K562 (cell line): ENCODE data around the gene CRIP3. TPM values are rescaled to one million over a fixed set of nuclear protein-coding genes. Genes with fewer than 3 reads are reported as not detected.

Experiments
- ATAC-seq: fragments of 200-7000 bp; cut with Tn5 transposase; 3 replicates; pipeline ENCODE4 v1.9.1; 2020; ENCODE audit warnings: moderate library complexity
- BruUV-seq: library from RNA; stranded (reverse); fragments of 400-500 nt; replicated peaks from 2 replicates; lab custom pipeline; 2021; lab: Mats Ljungman, UMichigan
- CTCF ChIA-PET: fragments of 300-600 bp; formaldehyde crosslinking; extraction: SDS; loops from one replicate; lab custom pipeline; 2021; ENCODE audit warnings: low intra/inter-chr PET ratio; lab: Yijun Ruan, JAX
- POLR2A ChIA-PET: fragments of 300-600, 350-650 bp; sonication (Branson Sonifier 250); formaldehyde crosslinking; extraction: SDS; loops from one replicate; lab custom pipeline; 2021; ENCODE audit warnings: antibody characterized with exemption, inconsistent platforms; lab: Yijun Ruan, JAX
- DNase-seq, 4 experiments: peaks; one replicate each; pipeline versions ENCODE4 v3.0.0 to v3.0.0-alpha.2; 2011 to 2018; ENCODE audit warnings: low spot score in 3 of 4, mixed read lengths in 3 of 4; ENCODE audit errors: extremely low read depth in 1 of 4
- FAIRE-seq: peaks from 2 replicates; lab custom pipeline; 2011; peaks lifted over from hg19 to GRCh38; lab: Jason Lieb, UNC
- H2AFZ ChIP-seq: 2 replicates; pipeline ENCODE4 v1.6.0; 2011; ENCODE audit warnings: low read depth, low read length, control low read depth, inconsistent platforms
- H3K27ac ChIP-seq: fragments of 200-600 bp; 3 replicates; pipeline ENCODE4 v1.8.0; 2011; ENCODE audit warnings: low read depth, mild to moderate bottlenecking, control low read depth, inconsistent platforms, low read length, moderate library complexity, mixed read lengths; ENCODE audit errors: extremely low read depth
- H3K27me3 ChIP-seq, 2 experiments: fragments of 300-600 bp in 1 of 2; 2 replicates in 1 of 2; 3 replicates in 1 of 2; pipeline versions ENCODE4 v1.6.0 to v1.8.0; 2011; ENCODE audit warnings: inconsistent platforms in 2 of 2, low read length in 2 of 2, mild to moderate bottlenecking in 1 of 2, mixed read lengths in 1 of 2, moderate library complexity in 1 of 2; ENCODE audit not compliant: control insufficient read depth in 2 of 2, insufficient read depth in 2 of 2
- H3K36me3 ChIP-seq: fragments of 300-600 bp; 3 replicates; pipeline ENCODE4 v1.8.0; 2011; ENCODE audit warnings: mild to moderate bottlenecking, low read length, inconsistent platforms; ENCODE audit not compliant: control insufficient read depth, insufficient read depth
- H3K4me1 ChIP-seq, 2 experiments: fragments of 200-600 bp in 1 of 2; replicated peaks in 1 of 2; 2 replicates in 1 of 2; 3 replicates in 1 of 2; pipeline versions ENCODE4 v1.5.1 to v1.8.0; 2011; ENCODE audit warnings: inconsistent platforms in 2 of 2, low read length in 2 of 2, mild to moderate bottlenecking in 1 of 2, mixed read lengths in 1 of 2, moderate library complexity in 1 of 2; ENCODE audit not compliant: control insufficient read depth in 2 of 2, insufficient read depth in 2 of 2
- H3K4me2 ChIP-seq: 2 replicates; pipeline ENCODE4 v1.6.1; 2011; ENCODE audit warnings: low read length, control low read depth, inconsistent platforms, mixed read lengths; ENCODE audit not compliant: insufficient read depth
- H3K4me3 ChIP-seq: fragments of 200-600 bp; sonication (generic), shearing (Covaris generic); 2 replicates; pipeline ENCODE4 v1.5.1; 2016; ENCODE audit warnings: control low read depth, inconsistent platforms
- H3K79me2 ChIP-seq: fragments of 200-600 bp; 3 replicates; pipeline ENCODE4 v1.8.0; 2011; ENCODE audit warnings: low read length, inconsistent platforms; ENCODE audit not compliant: control insufficient read depth, insufficient read depth
- H3K9ac ChIP-seq, 2 experiments: 2 replicates each; pipeline versions ENCODE4 v1.6.0 to v1.6.1; 2011; ENCODE audit warnings: low read depth in 2 of 2, low read length in 2 of 2, control low read depth in 1 of 2, inconsistent platforms in 1 of 2, mild to moderate bottlenecking in 1 of 2, mixed read lengths in 1 of 2; ENCODE audit not compliant: insufficient read depth in 1 of 2
- H3K9me1 ChIP-seq: one replicate; pipeline ENCODE4 v1.6.0; 2011; ENCODE audit warnings: inconsistent platforms, mild to moderate bottlenecking, low read length, moderate library complexity; ENCODE audit not compliant: control insufficient read depth, insufficient read depth
- H3K9me3 ChIP-seq: replicated peaks from 2 replicates; pipeline ENCODE4 v1.5.1; 2011; ENCODE audit warnings: low read depth, low read length, inconsistent platforms; ENCODE audit not compliant: control insufficient read depth, insufficient read depth
- H4K20me1 ChIP-seq: replicated peaks from 2 replicates; pipeline ENCODE4 v1.6.1; 2011; ENCODE audit warnings: low read length, inconsistent platforms, mixed read lengths; ENCODE audit not compliant: control insufficient read depth, insufficient read depth
- NR2C1 ChIP-seq, 2 experiments: fragments of 450-650 bp; IDR thresholded peaks; 2 replicates each; pipeline ENCODE4 v1.6.1; 2017; ENCODE audit warnings: mild to moderate bottlenecking in 2 of 2, antibody characterized with exemption in 1 of 2, inconsistent platforms in 1 of 2, missing compliant biosample characterization in 1 of 2, missing genetic modification characterization in 1 of 2
- SREBF1 ChIP-seq: fragments of 150-350 bp; IDR thresholded peaks from 2 replicates; pipeline ENCODE4 v1.6.1; 2014; ENCODE audit warnings: antibody characterized with exemption, low read depth, low read length, borderline replicate concordance
- STAG1 ChIP-seq: sonication (generic); formaldehyde crosslinking; IDR thresholded peaks from 2 replicates; pipeline ENCODE4 v1.5.0; 2020; ENCODE audit warnings: missing genetic modification reagents, borderline replicate concordance
- TAF7 ChIP-seq: fragments of 450-650 bp; IDR thresholded peaks from 2 replicates; pipeline ENCODE4 v1.6.1; 2016; ENCODE audit warnings: missing genetic modification characterization, missing compliant biosample characterization
- ZNF41 ChIP-seq: fragments of 250-450 bp; sonication (Bioruptor Pico); conservative IDR thresholded peaks from 2 replicates; pipeline ENCODE4 v1.4.0; 2020; ENCODE audit warnings: mild to moderate bottlenecking
- WGBS: fragments of 100-300 bp; shearing (Covaris generic); methylation state at CpG from one replicate; pipeline ENCODE4 v1.1.6; 2016; ENCODE audit warnings: low coverage, mixed read lengths; ENCODE audit not compliant: insufficient coverage; ENCODE audit errors: missing lambda C conversion rate; 5-methylcytosine and 5-hydroxymethylcytosine counted together
- in situ Hi-C: fragments of 300-500 bp; cut with MboI; formaldehyde crosslinking; loops from 4 replicates; pipeline ENCODE4 v1.15.0; 2018; ENCODE audit warnings: inconsistent platforms, mixed read lengths
- intact Hi-C: fragments of 100-400 bp; cut with micrococcal nuclease; formaldehyde crosslinking; loops from 2 replicates; pipeline ENCODE4 v1.14.2; 2022
- polyA plus RNA-seq, 8 experiments: library from polyadenylated mRNA; depleted of rRNA in 4 of 8; stranded (reverse) in 5 of 8; unstranded in 3 of 8; fragments of >200 nt; fragmentation: Nextera tagmentation in 2 of 8; fragmentation: Illumina TruSeq in 1 of 8; extraction: Ambion mirVana in 2 of 8; extraction: Trizol in 1 of 8; gene quantifications; 2 replicates each; pipeline versions ENCODE4 v1.2.1 to v1.2.3, GENCODE V29; 2011 to 2014; ENCODE audit warnings: inconsistent platforms in 1 of 8, missing spikeins in 1 of 8
- total RNA-seq, 7 experiments: library from RNA; depleted of rRNA in 6 of 7; stranded (reverse); fragments of >200 nt in 6 of 7; fragmentation: Illumina TruSeq in 2 of 7; extraction: Trizol in 2 of 7; gene quantifications; 2 replicates each; pipeline versions ENCODE4 v1.2.1 to v1.2.3, GENCODE V29; 2011 to 2021; ENCODE audit warnings: low replicate concordance in 1 of 7
- TF ChIP-seq, protein P1 (sequence below), 3 experiments: IDR thresholded peaks in 2 of 3; conservative IDR thresholded peaks in 1 of 3; 2 replicates each; pipeline ENCODE4 v1.5.1; 2011 to 2012; ENCODE audit warnings: low read length in 3 of 3, mild to moderate bottlenecking in 3 of 3, control low read depth in 2 of 3, improper control_type of control experiment in 1 of 3, inconsistent platforms in 1 of 3, low read depth in 1 of 3, mixed read lengths in 1 of 3, moderate library complexity in 1 of 3; ENCODE audit not compliant: insufficient read depth in 2 of 3
- TF ChIP-seq, protein P2 (sequence below), 2 experiments: fragments of 450-650 bp in 1 of 2; sonication (generic) in 1 of 2; formaldehyde crosslinking in 1 of 2; IDR thresholded peaks in 1 of 2; conservative IDR thresholded peaks in 1 of 2; 2 replicates each; pipeline versions ENCODE4 v1.6.1 to v1.8.1; 2016 to 2023; ENCODE audit warnings: mild to moderate bottlenecking in 2 of 2, moderate library complexity in 2 of 2, inconsistent platforms in 1 of 2, missing genetic modification reagents in 1 of 2
- TF ChIP-seq, protein P3 (sequence below): sonication (generic); formaldehyde crosslinking; IDR thresholded peaks from 2 replicates; pipeline ENCODE4 v1.8.0; 2022; ENCODE audit warnings: missing genetic modification reagents, mild to moderate bottlenecking, borderline replicate concordance
- TF ChIP-seq, protein P4 (sequence below): fragments of 450-650 bp; IDR thresholded peaks from 2 replicates; pipeline ENCODE4 v1.6.1; 2016; ENCODE audit warnings: antibody characterized with exemption
- TF ChIP-seq, protein P5 (sequence below): fragments of 450-650 bp; IDR thresholded peaks from 2 replicates; pipeline ENCODE4 v1.6.1; 2016

The CRIP3 gene
- total and polyA plus RNA-seq, 9 of the 15 experiments (the other 6 are each of a cell fraction or from before 2014, with no cell fraction given): 0.36 to 2.1 (median 0.87) TPM

DNA sequence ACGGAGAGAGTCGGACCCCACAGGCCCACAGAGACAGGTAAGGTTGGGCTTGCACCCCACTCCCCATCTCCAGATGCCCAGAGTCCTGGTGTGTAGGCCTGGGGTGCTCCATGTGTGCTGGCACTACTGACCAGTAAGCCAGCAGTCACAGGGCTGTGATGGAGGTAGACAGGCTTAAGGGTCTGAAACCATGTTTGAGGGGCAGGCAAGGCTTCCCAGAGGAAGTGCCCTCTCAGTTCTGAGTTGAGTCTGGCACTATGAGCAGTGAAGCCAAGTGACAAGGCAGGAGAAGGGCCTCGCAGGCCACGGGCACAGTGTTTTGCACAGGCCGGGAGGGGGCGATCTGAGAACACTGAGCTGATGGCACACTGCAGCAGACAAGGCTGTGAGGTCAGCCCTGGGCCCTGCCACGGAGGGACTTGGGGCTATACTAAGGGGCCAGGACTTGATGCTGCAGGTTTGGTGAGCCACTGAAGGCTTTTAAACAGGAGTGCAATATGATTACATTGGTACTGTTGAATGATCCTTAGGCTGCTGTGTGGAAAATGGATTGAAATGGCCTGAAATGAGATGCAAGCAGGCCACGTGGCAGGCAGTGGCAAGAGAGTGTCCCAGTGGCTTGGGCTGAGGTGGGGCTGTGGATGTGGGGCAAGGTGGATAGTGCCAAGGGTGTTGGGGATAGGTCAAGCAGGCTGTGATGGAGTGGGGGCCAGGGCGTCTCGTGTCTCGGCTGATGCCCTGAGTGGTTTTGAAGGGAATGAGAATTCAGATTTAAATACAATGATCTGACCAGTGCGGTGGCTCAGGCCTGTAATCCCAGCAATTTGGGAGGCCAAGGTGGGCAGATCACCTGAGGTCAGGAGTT is 45.1 kb downstream of the CRIP3 start:
- ChIA-PET POLR2A (interaction anchor here (0.6 to 1.6 kb wide), 7 partner anchors 9 to 298 kb away, joined by 3 to 7 read pairs (median 4); no protein-coding TSS in a partner anchor), CTCF (interaction anchor here (0.5 to 1.7 kb wide), 6 partner anchors 67 to 243 kb away, joined by 3 to 11 read pairs (median 4); no protein-coding TSS in a partner anchor)
- ATAC-seq (peak; percentile 94), FAIRE-seq (peak; percentile 89), DNase-seq (peak; percentile 79 to 89 (median 83))
- Histone ChIP-seq H3K4me2 (no peak overlapping the region), H4K20me1 (peaks cover 4% of the 10 kb centered on the region; the same call in 1 of the 2 replicates), H3K4me3 (no peak overlapping the region), H3K36me3 (no peaks in the 10 kb centered on the region), H2AFZ (peak overlapping the region; percentile 67), H3K27ac (no peak overlapping the region), H3K9me3 (no peaks in the 10 kb centered on the region), H3K4me1 (peaks cover 16 to 40% of the 10 kb centered on the region in 2 experiments), H3K27me3 (peaks cover 5 to 15% of the 10 kb centered on the region in 2 experiments; a peak in 3 of 5 replicates), H3K9me1 (no peaks in the 10 kb centered on the region), H3K79me2 (no peaks in the 10 kb centered on the region), H3K9ac (peak overlapping the region in 1 of 2 experiments; percentile 40; a peak in 1 of 4 replicates)
- 33% methylated on average over 12 of the region's 12 CpGs for WGBS
- intact Hi-C loops (loop anchor here (1.0 to 10.0 kb wide), 5 partner anchors 71 to 811 kb away; no protein-coding TSS in a partner anchor), in situ Hi-C loops (loop anchor here (5.0 kb wide), 1 partner anchor 229 kb away; no protein-coding TSS in a partner anchor)
- no TSS peak for BruUV-seq
- peak; percentile 83; the same call in 1 of the 2 replicates for TF ChIP-seq STAG1 (CRISPR knock-in tag)
- TF ChIP-seq, protein P1, sequence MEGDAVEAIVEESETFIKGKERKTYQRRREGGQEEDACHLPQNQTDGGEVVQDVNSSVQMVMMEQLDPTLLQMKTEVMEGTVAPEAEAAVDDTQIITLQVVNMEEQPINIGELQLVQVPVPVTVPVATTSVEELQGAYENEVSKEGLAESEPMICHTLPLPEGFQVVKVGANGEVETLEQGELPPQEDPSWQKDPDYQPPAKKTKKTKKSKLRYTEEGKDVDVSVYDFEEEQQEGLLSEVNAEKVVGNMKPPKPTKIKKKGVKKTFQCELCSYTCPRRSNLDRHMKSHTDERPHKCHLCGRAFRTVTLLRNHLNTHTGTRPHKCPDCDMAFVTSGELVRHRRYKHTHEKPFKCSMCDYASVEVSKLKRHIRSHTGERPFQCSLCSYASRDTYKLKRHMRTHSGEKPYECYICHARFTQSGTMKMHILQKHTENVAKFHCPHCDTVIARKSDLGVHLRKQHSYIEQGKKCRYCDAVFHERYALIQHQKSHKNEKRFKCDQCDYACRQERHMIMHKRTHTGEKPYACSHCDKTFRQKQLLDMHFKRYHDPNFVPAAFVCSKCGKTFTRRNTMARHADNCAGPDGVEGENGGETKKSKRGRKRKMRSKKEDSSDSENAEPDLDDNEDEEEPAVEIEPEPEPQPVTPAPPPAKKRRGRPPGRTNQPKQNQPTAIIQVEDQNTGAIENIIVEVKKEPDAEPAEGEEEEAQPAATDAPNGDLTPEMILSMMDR (IDR thresholded peaks at IDR 0.05 in 2 of 3, conservative IDR thresholded peaks at IDR 0.05 in 1 of 3; ENCODE audit: insufficient read depth in 2 of 3, low read depth in 1 of 3, low read length in 3 of 3): peak; percentile 94 to 98 (median 96)
- TF ChIP-seq NR2C1 (IDR thresholded peaks at IDR 0.05): no peak
- no peak for TF ChIP-seq NR2C1 (tag; IDR thresholded peaks at IDR 0.05)
- no peak for TF ChIP-seq SREBF1
- TF ChIP-seq, protein P2, sequence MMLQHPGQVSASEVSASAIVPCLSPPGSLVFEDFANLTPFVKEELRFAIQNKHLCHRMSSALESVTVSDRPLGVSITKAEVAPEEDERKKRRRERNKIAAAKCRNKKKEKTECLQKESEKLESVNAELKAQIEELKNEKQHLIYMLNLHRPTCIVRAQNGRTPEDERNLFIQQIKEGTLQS (IDR thresholded peaks at IDR 0.05): no peak
- TF ChIP-seq, protein P2 (CRISPR knock-in tag; conservative IDR thresholded peaks at IDR 0.05): no peak
- TF ChIP-seq, protein P3, sequence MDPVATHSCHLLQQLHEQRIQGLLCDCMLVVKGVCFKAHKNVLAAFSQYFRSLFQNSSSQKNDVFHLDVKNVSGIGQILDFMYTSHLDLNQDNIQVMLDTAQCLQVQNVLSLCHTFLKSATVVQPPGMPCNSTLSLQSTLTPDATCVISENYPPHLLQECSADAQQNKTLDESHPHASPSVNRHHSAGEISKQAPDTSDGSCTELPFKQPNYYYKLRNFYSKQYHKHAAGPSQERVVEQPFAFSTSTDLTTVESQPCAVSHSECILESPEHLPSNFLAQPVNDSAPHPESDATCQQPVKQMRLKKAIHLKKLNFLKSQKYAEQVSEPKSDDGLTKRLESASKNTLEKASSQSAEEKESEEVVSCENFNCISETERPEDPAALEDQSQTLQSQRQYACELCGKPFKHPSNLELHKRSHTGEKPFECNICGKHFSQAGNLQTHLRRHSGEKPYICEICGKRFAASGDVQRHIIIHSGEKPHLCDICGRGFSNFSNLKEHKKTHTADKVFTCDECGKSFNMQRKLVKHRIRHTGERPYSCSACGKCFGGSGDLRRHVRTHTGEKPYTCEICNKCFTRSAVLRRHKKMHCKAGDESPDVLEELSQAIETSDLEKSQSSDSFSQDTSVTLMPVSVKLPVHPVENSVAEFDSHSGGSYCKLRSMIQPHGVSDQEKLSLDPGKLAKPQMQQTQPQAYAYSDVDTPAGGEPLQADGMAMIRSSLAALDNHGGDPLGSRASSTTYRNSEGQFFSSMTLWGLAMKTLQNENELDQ (CRISPR knock-in tag): no peak
- TF ChIP-seq TAF7 (tag): no peak
- TF ChIP-seq, protein P4, sequence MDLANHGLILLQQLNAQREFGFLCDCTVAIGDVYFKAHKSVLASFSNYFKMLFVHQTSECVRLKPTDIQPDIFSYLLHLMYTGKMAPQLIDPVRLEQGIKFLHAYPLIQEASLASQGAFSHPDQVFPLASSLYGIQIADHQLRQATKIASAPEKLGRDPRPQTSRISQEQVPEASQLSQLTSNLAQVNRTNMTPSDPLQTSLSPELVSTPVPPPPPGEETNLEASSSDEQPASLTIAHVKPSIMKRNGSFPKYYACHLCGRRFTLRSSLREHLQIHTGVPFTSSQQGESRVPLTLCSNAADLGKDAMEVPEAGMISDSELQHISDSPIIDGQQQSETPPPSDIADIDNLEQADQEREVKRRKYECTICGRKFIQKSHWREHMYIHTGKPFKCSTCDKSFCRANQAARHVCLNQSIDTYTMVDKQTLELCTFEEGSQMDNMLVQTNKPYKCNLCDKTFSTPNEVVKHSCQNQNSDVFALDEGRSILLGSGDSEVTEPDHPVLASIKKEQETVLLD: no peak
- no peak for TF ChIP-seq ZNF41 (CRISPR knock-in tag)
- TF ChIP-seq, protein P5, sequence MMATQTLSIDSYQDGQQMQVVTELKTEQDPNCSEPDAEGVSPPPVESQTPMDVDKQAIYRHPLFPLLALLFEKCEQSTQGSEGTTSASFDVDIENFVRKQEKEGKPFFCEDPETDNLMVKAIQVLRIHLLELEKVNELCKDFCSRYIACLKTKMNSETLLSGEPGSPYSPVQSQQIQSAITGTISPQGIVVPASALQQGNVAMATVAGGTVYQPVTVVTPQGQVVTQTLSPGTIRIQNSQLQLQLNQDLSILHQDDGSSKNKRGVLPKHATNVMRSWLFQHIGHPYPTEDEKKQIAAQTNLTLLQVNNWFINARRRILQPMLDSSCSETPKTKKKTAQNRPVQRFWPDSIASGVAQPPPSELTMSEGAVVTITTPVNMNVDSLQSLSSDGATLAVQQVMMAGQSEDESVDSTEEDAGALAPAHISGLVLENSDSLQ: no peak
